Stimulated activated naive B cell treated with anti-CD40 and anti-IgM and Interleukin-4, amounts not matched to agents 10 μg/mL and 1 μg/mL and 100 μg/mL, for 72 hours (primary cell): ENCODE measurements around the gene PID1.

Experiments used
- ATAC-seq, 2 donors: fragments of 150-1000 bp; cut with Tn5 transposase; replicated peaks; 2 replicates each; pipeline ENCODE4 v1.10.0; 2021; ENCODE audit warnings: moderate library complexity in 1 of 2
- DNase-seq: peaks from one replicate; pipeline ENCODE4 v3.0.0; 2021
- H3K27ac Mint-ChIP-seq: one replicate; pipeline ENCODE4 v1.8.0; 2022; ENCODE audit warnings: mild to moderate bottlenecking, mixed read lengths
- H3K27me3 Mint-ChIP-seq, 2 donors: one replicate each; pipeline ENCODE4 v1.8.0; 2022; ENCODE audit warnings: mixed read lengths in 2 of 2
- H3K36me3 Mint-ChIP-seq, 2 donors: one replicate each; pipeline ENCODE4 v1.8.0; 2022; ENCODE audit warnings: mixed read lengths in 2 of 2, mild to moderate bottlenecking in 1 of 2
- H3K4me1 Mint-ChIP-seq, 2 donors: one replicate each; pipeline ENCODE4 v1.8.0; 2022; ENCODE audit warnings: mixed read lengths in 2 of 2, mild to moderate bottlenecking in 1 of 2
- H3K4me3 Mint-ChIP-seq, 2 donors: one replicate each; pipeline ENCODE4 v1.8.0; 2022; ENCODE audit warnings: mild to moderate bottlenecking in 2 of 2, mixed read lengths in 2 of 2, moderate library complexity in 1 of 2
- H3K9me3 Mint-ChIP-seq, 2 donors: one replicate each; pipeline ENCODE4 v1.8.0; 2022; ENCODE audit warnings: mixed read lengths in 2 of 2, mild to moderate bottlenecking in 1 of 2

PID1 gene

DNA sequence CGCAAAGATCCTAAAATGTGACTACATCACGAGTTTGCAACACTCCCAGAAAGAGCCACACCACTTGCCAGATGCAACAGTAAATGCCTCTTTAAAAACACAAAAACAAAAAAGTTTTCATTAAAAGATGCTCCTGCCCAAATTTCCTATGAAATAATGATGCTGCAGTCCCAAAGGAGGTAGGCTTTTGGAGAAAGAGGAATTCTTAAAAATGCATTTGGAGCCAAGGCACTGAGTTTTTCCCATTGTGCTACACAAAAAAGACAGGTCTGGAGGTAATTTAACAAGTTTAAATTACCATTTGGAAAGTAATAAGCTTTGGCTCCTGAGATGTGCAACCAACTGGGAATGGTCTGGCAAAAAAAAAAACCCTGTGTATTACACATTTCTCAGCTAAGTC lies 145.0 kb downstream of the PID1 start:
- H3K9me3 Mint-ChIP-seq = peaks cover 0 to 4% of the 10 kb centered on the region in 2 donors
- H3K27ac Mint-ChIP-seq = no peak overlapping the region
- DNase-seq (no peak), ATAC-seq (no peak)
- no peak overlapping the region for H3K4me3 Mint-ChIP-seq
- H3K4me1 Mint-ChIP-seq = no peaks in the 10 kb centered on the region
- H3K36me3 Mint-ChIP-seq = no peaks in the 10 kb centered on the region
- no peaks in the 10 kb centered on the region for H3K27me3 Mint-ChIP-seq

DNA sequence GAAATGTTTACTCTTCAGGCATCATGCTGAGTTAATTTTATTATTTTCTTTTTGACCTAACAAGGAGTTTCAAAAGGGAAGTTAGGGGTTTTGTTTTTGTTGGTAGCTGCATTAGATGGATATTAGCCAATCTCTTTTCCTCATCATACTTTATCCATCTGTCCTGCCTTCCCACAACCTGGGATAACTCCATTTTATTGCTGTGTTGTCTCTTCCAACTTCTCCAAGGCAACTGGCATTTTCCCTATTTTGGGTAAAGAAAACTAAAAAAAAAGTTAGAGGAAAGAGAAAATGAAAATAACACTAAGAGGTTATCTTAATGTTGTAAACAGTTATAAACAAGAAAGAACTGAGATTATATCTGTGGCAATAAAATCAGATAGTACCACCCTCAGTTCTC lies 147.0 kb downstream of the PID1 start:
- no peaks in the 10 kb centered on the region for H3K4me1 Mint-ChIP-seq
- DNase-seq = no peak
- ATAC-seq = no peak
- peaks cover 0 to 4% of the 10 kb centered on the region in 2 donors for H3K9me3 Mint-ChIP-seq
- no peaks in the 10 kb centered on the region for H3K36me3 Mint-ChIP-seq
- H3K4me3 Mint-ChIP-seq = no peak overlapping the region
- no peak overlapping the region for H3K27ac Mint-ChIP-seq
- no peaks in the 10 kb centered on the region for H3K27me3 Mint-ChIP-seq

DNA sequence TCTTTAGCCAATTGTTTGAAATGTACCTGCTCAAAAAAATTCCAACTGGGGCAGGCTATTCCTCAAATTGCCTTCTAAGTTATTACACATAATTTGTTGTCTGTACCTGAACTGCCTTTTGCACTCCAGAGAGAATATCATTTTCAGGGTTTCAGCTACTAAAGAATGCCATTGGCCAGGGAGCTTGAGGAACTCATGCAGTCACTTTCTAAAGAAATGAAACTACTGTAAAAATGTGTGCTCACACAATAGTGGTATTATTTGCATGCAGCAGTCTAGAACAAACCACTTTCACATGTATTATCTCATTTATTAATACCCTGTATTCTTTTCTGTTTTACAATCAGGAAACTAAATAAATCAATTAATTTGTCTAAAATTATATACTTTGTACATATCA lies 152.2 kb downstream of the PID1 start:
- Mint-ChIP-seq H3K36me3 (no peaks in the 10 kb centered on the region), H3K4me1 (no peaks in the 10 kb centered on the region), H3K27me3 (no peaks in the 10 kb centered on the region), H3K9me3 (no peaks in the 10 kb centered on the region), H3K27ac (no peak overlapping the region), H3K4me3 (no peak overlapping the region)
- DNase-seq = no peak
- ATAC-seq = no peak

GRCh38 chr2:229118336-229118735 lies 152.8 kb downstream of the PID1 start:
- H3K4me1 Mint-ChIP-seq = no peaks in the 10 kb centered on the region
- no peaks in the 10 kb centered on the region for H3K9me3 Mint-ChIP-seq

GRCh38 chr2:229111744-229112143 lies 159.3 kb downstream of the PID1 start:
- peaks cover 0 to 11% of the 10 kb centered on the region in 2 donors for H3K9me3 Mint-ChIP-seq
- H3K27me3 Mint-ChIP-seq = no peaks in the 10 kb centered on the region
- H3K27ac Mint-ChIP-seq = no peak overlapping the region
- DNase-seq = no peak
- H3K36me3 Mint-ChIP-seq = no peaks in the 10 kb centered on the region
- H3K4me3 Mint-ChIP-seq = no peak overlapping the region
- no peak for ATAC-seq
- no peaks in the 10 kb centered on the region for H3K4me1 Mint-ChIP-seq

More at GRCh38 chr2:229118336-229118735, 152.8 kb downstream of the PID1 start:
- H3K36me3 Mint-ChIP-seq = no peaks in the 10 kb centered on the region
- H3K4me3 Mint-ChIP-seq = no peak overlapping the region
- ATAC-seq (no peak), DNase-seq (no peak)
- H3K27ac Mint-ChIP-seq = no peak overlapping the region
- no peaks in the 10 kb centered on the region for H3K27me3 Mint-ChIP-seq

GRCh38 chr2:229109195-229109594 lies 161.9 kb downstream of the PID1 start:
- H3K27ac Mint-ChIP-seq = no peak overlapping the region
- ATAC-seq (no peak), DNase-seq (no peak)
- H3K4me3 Mint-ChIP-seq = no peak overlapping the region
- no peaks in the 10 kb centered on the region for H3K36me3 Mint-ChIP-seq
- peaks cover 0 to 11% of the 10 kb centered on the region in 2 donors for H3K9me3 Mint-ChIP-seq
- H3K27me3 Mint-ChIP-seq = no peaks in the 10 kb centered on the region
- H3K4me1 Mint-ChIP-seq = no peaks in the 10 kb centered on the region

- H3K27ac Mint-ChIP-seq = no peak overlapping the region
- no peaks in the 10 kb centered on the region for H3K36me3 Mint-ChIP-seq
- DNase-seq (no peak), ATAC-seq (no peak)
- no peaks in the 10 kb centered on the region for H3K27me3 Mint-ChIP-seq
- no peaks in the 10 kb centered on the region for H3K4me1 Mint-ChIP-seq
- no peak overlapping the region for H3K4me3 Mint-ChIP-seq
- H3K9me3 Mint-ChIP-seq = peaks cover 0 to 11% of the 10 kb centered on the region in 2 donors
Observed at GRCh38 chr2:229107601-229108000, 163.5 kb downstream of the PID1 start.

GRCh38 chr2:229104974-229105387 lies 166.1 kb downstream of the PID1 start:
- H3K36me3 Mint-ChIP-seq = no peaks in the 10 kb centered on the region
- H3K27me3 Mint-ChIP-seq = no peaks in the 10 kb centered on the region
- H3K4me1 Mint-ChIP-seq = no peaks in the 10 kb centered on the region
- H3K27ac Mint-ChIP-seq = no peak overlapping the region
- H3K9me3 Mint-ChIP-seq = peaks cover 0 to 7% of the 10 kb centered on the region in 2 donors
- no peak for DNase-seq
- ATAC-seq = no peak
- no peak overlapping the region for H3K4me3 Mint-ChIP-seq

GRCh38 chr2:229104025-229104424 lies 167.1 kb downstream of the PID1 start:
- H3K36me3 Mint-ChIP-seq = no peaks in the 10 kb centered on the region
- no peak overlapping the region for H3K4me3 Mint-ChIP-seq
- H3K9me3 Mint-ChIP-seq = peaks cover 0 to 6% of the 10 kb centered on the region in 2 donors
- H3K27ac Mint-ChIP-seq = no peak overlapping the region
- H3K27me3 Mint-ChIP-seq = no peaks in the 10 kb centered on the region
- DNase-seq = no peak
- H3K4me1 Mint-ChIP-seq = no peaks in the 10 kb centered on the region
- no peak for ATAC-seq

- DNase-seq (no peak), ATAC-seq (no peak)
- Mint-ChIP-seq H3K27ac (no peak overlapping the region), H3K9me3 (no peaks in the 10 kb centered on the region), H3K27me3 (no peaks in the 10 kb centered on the region), H3K4me3 (no peak overlapping the region), H3K4me1 (no peaks in the 10 kb centered on the region), H3K36me3 (no peaks in the 10 kb centered on the region)
Observed at GRCh38 chr2:229101314-229101713, 169.8 kb downstream of the PID1 start.

DNA sequence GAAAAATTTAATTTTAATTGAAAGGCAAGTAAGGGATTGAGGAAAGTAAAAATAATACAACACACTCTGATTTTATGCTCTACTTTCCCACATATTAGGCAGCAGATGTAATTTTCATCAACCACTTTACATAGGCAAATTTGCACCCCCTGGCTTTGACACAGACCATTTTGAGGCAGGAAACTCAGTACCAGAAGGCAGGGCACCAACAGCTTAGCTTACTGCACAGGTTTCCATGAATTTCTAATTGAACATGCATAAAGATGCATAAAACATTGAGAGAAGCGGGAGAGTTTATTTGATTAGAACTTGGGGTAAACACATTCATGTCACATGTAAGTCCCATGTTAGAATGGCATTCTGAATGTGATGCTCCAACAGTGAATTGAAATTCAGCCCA lies 171.9 kb downstream of the PID1 start:
- Mint-ChIP-seq H3K27ac (no peak overlapping the region), H3K4me3 (no peak overlapping the region), H3K4me1 (no peaks in the 10 kb centered on the region), H3K36me3 (no peaks in the 10 kb centered on the region), H3K27me3 (no peaks in the 10 kb centered on the region), H3K9me3 (no peaks in the 10 kb centered on the region)
- DNase-seq (no peak), ATAC-seq (no peak)

DNA sequence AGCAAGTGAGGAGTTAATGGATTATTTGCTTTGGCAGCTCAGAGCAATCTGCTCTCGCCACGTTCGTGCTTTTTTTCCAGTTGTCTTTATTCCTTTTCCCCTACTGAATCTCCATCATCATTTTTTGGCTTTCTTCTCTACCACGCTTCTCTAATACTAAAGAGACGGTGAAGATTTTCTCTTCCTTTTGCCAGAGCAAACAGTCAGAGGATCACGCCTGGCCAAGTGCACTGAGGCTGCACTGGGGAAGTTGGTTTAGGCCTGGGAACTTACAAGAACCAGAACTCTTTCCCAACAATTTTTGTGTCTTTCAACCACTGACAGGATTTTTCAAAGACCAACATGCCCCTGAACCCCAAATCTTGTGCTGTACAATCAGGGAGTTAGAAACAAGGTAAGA lies 172.3 kb downstream of the PID1 start:
- Mint-ChIP-seq H3K27ac (no peak overlapping the region), H3K4me3 (no peak overlapping the region), H3K4me1 (no peaks in the 10 kb centered on the region), H3K9me3 (no peaks in the 10 kb centered on the region), H3K36me3 (no peaks in the 10 kb centered on the region), H3K27me3 (no peaks in the 10 kb centered on the region)
- DNase-seq = no peak
- ATAC-seq = no peak

DNA sequence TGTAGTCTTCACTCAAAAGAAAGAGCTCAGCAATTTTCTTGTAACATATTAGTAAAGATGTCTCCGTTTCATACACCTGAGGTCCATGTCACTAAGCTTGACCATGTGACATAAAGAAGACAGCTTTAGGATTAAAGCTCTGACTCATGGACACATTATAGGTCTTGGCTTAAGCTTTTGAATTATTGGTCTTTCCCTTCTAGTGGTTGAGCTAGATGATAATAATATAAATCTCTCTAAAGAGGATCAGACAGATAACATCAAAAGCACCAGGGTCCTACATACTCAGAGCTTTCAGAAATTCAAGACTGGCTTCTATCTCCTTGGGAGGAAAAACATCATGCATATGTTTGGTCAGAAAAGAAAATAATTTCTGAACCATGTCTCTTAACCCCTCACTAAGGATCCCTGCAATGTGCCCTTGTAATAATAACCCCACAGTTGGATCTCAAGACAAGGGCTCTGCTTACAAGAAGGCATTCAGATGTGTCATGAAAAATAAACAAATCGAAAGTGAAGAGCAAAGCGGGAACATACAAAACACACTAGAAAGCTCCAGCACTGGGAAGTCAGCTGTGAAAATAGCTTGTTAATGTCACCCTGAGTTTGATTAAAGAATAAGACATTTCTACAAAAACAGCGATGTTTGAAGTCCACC lies 174.5 kb downstream of the PID1 start:
- H3K27ac Mint-ChIP-seq = no peak overlapping the region
- ATAC-seq = no peak

GRCh38 chr2:229095472-229095871 lies 175.6 kb downstream of the PID1 start:
- Mint-ChIP-seq H3K27ac (no peak overlapping the region), H3K36me3 (no peaks in the 10 kb centered on the region), H3K9me3 (peaks cover 3 to 4% of the 10 kb centered on the region in 2 donors), H3K4me1 (no peaks in the 10 kb centered on the region), H3K27me3 (no peaks in the 10 kb centered on the region), H3K4me3 (no peak overlapping the region)
- no peak for ATAC-seq
- DNase-seq = no peak

More for the DNA sequence above, 174.5 kb downstream of the PID1 start:
- H3K4me3 Mint-ChIP-seq = no peak overlapping the region
- no peaks in the 10 kb centered on the region for H3K27me3 Mint-ChIP-seq
- DNase-seq = no peak
- peaks cover 3 to 4% of the 10 kb centered on the region in 2 donors for H3K9me3 Mint-ChIP-seq
- H3K36me3 Mint-ChIP-seq = no peaks in the 10 kb centered on the region
- H3K4me1 Mint-ChIP-seq = no peaks in the 10 kb centered on the region

GRCh38 chr2:229090225-229090624 lies 180.9 kb downstream of the PID1 start:
- Mint-ChIP-seq H3K27ac (no peak overlapping the region), H3K4me1 (no peaks in the 10 kb centered on the region), H3K4me3 (no peak overlapping the region), H3K9me3 (peaks cover 3 to 4% of the 10 kb centered on the region in 2 donors), H3K27me3 (no peaks in the 10 kb centered on the region), H3K36me3 (no peaks in the 10 kb centered on the region)
- ATAC-seq = no peak
- DNase-seq = no peak

DNA sequence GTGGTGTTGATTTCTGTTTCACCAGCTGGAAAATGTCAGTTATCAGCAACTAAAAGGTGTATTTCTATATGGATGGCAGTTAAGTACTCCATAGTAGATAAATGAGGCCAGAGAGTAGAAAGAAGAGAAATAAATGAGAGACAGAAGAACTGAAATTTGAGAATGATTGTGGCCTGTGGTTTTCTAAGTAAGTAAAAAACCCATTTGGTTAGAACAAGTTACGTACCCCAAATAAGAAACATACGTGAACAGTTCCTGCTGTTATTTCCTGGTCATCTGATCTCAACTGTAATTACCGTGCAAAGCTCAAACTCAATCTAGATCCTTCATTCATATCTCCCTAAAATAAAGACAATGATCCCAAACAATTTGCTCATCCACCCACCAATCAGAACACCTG lies 181.3 kb downstream of the PID1 start:
- ATAC-seq = no peak
- H3K4me3 Mint-ChIP-seq = no peak overlapping the region

More for the DNA sequence above, 181.3 kb downstream of the PID1 start:
- Mint-ChIP-seq H3K36me3 (no peaks in the 10 kb centered on the region), H3K4me1 (no peaks in the 10 kb centered on the region), H3K27ac (no peak overlapping the region), H3K27me3 (no peaks in the 10 kb centered on the region), H3K9me3 (peaks cover 3 to 4% of the 10 kb centered on the region in 2 donors)
- no peak for DNase-seq
